ENCODE measurements around the gene PDE2A.

DNA sequence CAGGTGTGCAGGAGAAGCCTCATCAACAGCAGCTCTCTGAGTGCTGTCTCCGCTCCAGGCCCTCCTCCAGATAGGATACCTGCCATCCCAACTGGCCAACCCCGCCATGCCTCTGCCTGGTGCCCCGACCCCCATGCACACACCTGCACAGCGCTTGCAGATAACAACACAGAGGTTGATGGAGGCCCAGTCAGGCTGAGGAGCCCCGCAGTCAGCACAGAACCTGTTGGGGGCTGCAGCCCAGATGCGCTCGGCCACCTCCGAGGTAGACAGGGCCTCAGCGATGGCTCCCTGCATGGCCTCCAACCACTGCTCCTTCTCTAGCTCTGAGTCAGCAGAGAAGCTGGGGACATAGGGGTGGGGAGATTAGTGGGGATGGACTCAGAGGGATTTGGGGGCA, 32.8 kb upstream of the PDE2A start:
- TF ChIP-seq YY1 (IDR thresholded peaks at IDR 0.05; ENCODE audit: insufficient read depth, insufficient read length) (no peak), SUZ12 (IDR thresholded peaks at IDR 0.05; ENCODE audit: extremely low read depth, insufficient read depth, insufficient read length) (no peak), ZNF274 (IDR thresholded peaks at IDR 0.05; ENCODE audit: low read depth, low read length) (no peak)

Data from NT2/D1 (cell line).